WERI-Rb-1 (cell line): ENCODE measurements around the gene ARHGEF26.

ENCODE experiments used
- DNase-seq: peaks from one replicate; pipeline ENCODE4 v3.0.0-alpha.2; 2020
- H3K27ac ChIP-seq: fragments of 250-450 bp; sonication (Bioruptor Pico); 2 replicates; pipeline ENCODE4 v1.5.1; 2020; ENCODE audit warnings: mild to moderate bottlenecking, moderate library complexity
- H3K27me3 ChIP-seq: fragments of 250-450 bp; sonication (Bioruptor Pico); 2 replicates; pipeline ENCODE4 v1.5.1; 2021; ENCODE audit warnings: mild to moderate bottlenecking, low read depth, moderate library complexity; ENCODE audit not compliant: insufficient read depth, severe bottlenecking
- H3K36me3 ChIP-seq: fragments of 250-450 bp; sonication (Bioruptor Pico); 2 replicates; pipeline ENCODE4 v1.5.1; 2020; ENCODE audit warnings: mild to moderate bottlenecking, moderate library complexity
- H3K4me3 ChIP-seq: 2 replicates; pipeline ENCODE4 v1.5.1; 2011; ENCODE audit warnings: low read depth, mild to moderate bottlenecking, control low read depth, low read length
- H3K9me3 ChIP-seq: fragments of 250-450 bp; sonication (Bioruptor Pico); 2 replicates; pipeline ENCODE4 v1.5.1; 2021; ENCODE audit warnings: mild to moderate bottlenecking, moderate library complexity; ENCODE audit not compliant: severe bottlenecking
- TF ChIP-seq, protein P1 (sequence below): IDR thresholded peaks from 2 replicates; pipeline ENCODE4 v1.5.1; 2011; ENCODE audit warnings: low read depth, mild to moderate bottlenecking, control low read depth, inconsistent platforms, low read length

The ARHGEF26 gene

DNA sequence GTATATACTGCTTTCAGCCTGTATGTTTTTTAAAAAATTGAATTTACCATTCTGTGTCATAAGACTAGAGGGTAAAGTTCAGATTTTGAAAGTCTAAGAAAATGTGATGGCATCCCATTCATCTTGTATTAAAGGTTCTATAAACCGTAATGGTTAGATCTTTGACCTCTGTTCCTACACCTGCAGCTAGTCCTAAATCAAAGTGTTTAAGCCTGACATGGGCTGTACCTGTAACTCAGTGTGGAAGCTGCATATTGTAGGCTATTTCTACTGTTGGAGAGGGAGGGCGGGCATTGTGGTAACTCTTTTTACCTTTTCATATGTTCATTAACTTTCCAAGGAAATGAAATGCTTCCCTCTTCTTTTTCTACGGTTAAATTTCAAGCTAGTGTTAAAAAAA lies 53.9 kb downstream of the ARHGEF26 start:
- Histone ChIP-seq H3K36me3 (no peaks in the 10 kb centered on the region), H3K9me3 (no peaks in the 10 kb centered on the region), H3K4me3 (no peak overlapping the region), H3K27ac (no peak overlapping the region), H3K27me3 (no peaks in the 10 kb centered on the region)
- TF ChIP-seq, protein P1, sequence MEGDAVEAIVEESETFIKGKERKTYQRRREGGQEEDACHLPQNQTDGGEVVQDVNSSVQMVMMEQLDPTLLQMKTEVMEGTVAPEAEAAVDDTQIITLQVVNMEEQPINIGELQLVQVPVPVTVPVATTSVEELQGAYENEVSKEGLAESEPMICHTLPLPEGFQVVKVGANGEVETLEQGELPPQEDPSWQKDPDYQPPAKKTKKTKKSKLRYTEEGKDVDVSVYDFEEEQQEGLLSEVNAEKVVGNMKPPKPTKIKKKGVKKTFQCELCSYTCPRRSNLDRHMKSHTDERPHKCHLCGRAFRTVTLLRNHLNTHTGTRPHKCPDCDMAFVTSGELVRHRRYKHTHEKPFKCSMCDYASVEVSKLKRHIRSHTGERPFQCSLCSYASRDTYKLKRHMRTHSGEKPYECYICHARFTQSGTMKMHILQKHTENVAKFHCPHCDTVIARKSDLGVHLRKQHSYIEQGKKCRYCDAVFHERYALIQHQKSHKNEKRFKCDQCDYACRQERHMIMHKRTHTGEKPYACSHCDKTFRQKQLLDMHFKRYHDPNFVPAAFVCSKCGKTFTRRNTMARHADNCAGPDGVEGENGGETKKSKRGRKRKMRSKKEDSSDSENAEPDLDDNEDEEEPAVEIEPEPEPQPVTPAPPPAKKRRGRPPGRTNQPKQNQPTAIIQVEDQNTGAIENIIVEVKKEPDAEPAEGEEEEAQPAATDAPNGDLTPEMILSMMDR = no peak
- no peak for DNase-seq

DNA sequence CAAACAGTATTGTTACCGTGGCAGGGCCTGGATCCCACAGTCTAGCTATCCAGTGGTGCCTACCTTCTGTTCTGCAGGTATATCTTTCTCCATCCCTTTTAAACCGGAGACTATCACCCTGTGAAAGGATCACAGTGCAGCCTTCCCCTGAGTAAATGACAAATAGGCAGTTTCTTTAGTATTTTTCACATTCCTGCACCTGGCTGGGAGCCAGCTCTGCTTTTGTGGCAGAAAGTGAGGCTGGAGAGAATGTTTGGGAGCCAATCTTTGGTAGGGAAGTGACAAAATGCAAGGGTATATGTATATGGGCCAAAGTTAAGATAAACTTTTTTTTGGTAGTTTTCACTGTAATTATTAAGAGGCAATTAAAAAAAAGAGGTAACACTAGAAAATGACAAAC lies 54.8 kb downstream of the ARHGEF26 start:
- no peak for DNase-seq
- Histone ChIP-seq H3K4me3 (no peak overlapping the region), H3K27ac (no peak overlapping the region), H3K36me3 (no peaks in the 10 kb centered on the region), H3K27me3 (no peaks in the 10 kb centered on the region), H3K9me3 (no peaks in the 10 kb centered on the region)
- TF ChIP-seq, protein P1 = no peak

DNA sequence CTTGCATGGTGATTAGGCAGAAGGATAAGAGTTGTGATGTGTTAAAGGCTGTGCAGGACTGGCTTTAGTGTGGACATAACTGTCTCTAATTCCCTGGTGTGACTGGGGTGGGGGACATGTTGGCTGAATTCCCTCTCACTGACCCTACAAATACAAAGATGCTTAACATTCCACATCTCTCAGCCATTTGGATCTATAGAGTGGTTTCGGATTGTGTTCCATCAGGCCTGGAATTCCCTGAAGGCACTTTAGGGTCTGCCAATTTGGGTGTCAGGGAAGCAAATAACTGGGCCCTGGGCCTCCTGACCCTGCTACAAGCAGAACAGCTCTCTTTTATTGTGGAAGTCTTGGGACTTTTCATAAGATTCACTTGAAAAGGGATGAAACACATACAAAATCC lies 56.2 kb downstream of the ARHGEF26 start:
- Histone ChIP-seq H3K27ac (no peak overlapping the region), H3K4me3 (no peak overlapping the region), H3K36me3 (no peaks in the 10 kb centered on the region), H3K9me3 (no peaks in the 10 kb centered on the region), H3K27me3 (no peaks in the 10 kb centered on the region)
- DNase-seq = no peak
- TF ChIP-seq, protein P1 = no peak

DNA sequence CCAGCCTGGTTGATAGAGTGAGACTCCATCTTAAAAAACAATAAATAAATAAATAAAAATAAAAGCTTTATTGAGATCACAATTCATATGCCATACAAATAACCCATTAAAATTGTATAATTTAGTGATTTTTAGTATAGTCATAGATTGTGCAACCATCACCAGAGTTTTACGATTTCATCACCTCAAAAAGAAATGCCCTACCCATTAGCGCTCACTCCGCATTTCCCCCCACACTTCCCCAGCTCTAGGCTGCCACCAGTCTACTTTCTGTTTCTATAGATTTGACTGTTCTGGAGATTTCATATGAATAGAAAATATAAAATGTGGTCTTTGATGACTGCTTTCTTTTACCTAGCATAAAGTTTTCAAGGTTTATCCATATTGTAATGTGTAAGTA lies 57.0 kb downstream of the ARHGEF26 start:
- Histone ChIP-seq H3K4me3 (no peak overlapping the region), H3K36me3 (no peaks in the 10 kb centered on the region), H3K9me3 (no peaks in the 10 kb centered on the region), H3K27me3 (no peaks in the 10 kb centered on the region), H3K27ac (no peak overlapping the region)
- TF ChIP-seq, protein P1 = no peak
- no peak for DNase-seq

DNA sequence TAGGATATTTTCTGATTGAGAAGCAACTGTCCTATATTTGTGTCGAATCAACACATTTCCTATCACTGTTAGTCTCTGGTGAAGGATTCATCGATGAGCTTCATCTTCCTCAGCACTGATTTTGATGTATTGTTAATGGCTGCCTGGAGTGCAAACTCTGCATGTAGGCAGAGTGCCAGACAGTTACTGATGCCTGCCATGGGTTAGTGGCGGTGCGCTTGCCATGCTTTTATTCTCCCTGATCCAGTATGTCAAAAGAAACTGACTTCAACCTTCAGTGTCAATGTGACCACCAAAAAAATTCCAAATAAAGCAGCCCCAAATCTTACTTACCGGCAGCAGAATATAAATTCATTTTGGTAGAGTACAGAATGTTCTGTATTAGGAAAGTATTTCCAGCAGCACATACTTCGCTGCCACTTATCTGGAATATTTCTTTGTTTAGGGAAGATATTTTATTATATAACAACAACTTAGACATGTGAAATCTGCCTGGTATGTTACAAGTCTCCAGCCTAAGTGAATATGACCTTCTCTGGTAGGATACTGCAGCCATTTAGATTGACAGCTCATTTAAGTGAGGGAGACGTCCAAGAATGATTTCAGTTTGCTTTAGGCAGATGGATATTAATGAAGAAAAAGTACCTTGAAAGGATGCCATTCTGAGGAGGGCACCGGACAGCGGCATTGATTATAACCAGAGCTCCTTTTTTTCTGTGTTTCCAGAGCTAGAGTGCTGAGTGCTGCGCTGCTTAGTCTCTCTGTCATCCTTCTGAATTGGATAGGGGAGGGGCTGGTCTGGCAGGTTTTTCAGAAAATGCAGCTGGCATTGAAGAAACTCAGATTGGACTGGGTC lies 59.9 kb downstream of the ARHGEF26 start:
- TF ChIP-seq, protein P1 = no peak
- Histone ChIP-seq H3K36me3 (no peaks in the 10 kb centered on the region), H3K4me3 (no peak overlapping the region), H3K9me3 (no peaks in the 10 kb centered on the region), H3K27ac (no peak overlapping the region), H3K27me3 (no peaks in the 10 kb centered on the region)
- peak; percentile 9 for DNase-seq
